KOPT-K1 (cell line): ENCODE measurements around the gene LYPD1.

ENCODE experiments used
- H3K27ac ChIP-seq: fragments of 200-600 bp; sonication (generic); 2 replicates; pipeline ENCODE4 v1.5.1; 2016; ENCODE audit warnings: antibody characterized with exemption, mild to moderate bottlenecking, low read depth, low read length; ENCODE audit not compliant: poor library complexity, severe bottlenecking
- H3K36me3 ChIP-seq: fragments of 200-600 bp; sonication (generic); 2 replicates; pipeline ENCODE4 v1.5.1; 2017; ENCODE audit warnings: antibody characterized with exemption, mild to moderate bottlenecking, low read length, moderate library complexity; ENCODE audit not compliant: insufficient read depth
- H3K9me3 ChIP-seq: fragments of 200-600 bp; sonication (generic); 2 replicates; pipeline ENCODE4 v1.5.1; 2017; ENCODE audit warnings: antibody characterized with exemption, low read length, mild to moderate bottlenecking; ENCODE audit not compliant: insufficient read depth, poor library complexity, severe bottlenecking

LYPD1 gene

GRCh38 chr2:132599556-132599955 is 70.4 kb downstream of the LYPD1 start:
- no peak overlapping the region for H3K27ac ChIP-seq
- no peaks in the 10 kb centered on the region for H3K9me3 ChIP-seq
- no peaks in the 10 kb centered on the region for H3K36me3 ChIP-seq

- no peaks in the 10 kb centered on the region for H3K9me3 ChIP-seq
- no peak overlapping the region for H3K27ac ChIP-seq
- no peaks in the 10 kb centered on the region for H3K36me3 ChIP-seq
These were observed 71.5 kb downstream of the LYPD1 start for GRCh38 chr2:132598536-132598935.

GRCh38 chr2:132597831-132598230 is 72.2 kb downstream of the LYPD1 start:
- Histone ChIP-seq H3K27ac (no peak overlapping the region), H3K9me3 (no peaks in the 10 kb centered on the region), H3K36me3 (no peaks in the 10 kb centered on the region)

GRCh38 chr2:132597166-132597565 is 72.8 kb downstream of the LYPD1 start:
- no peak overlapping the region for H3K27ac ChIP-seq
- no peaks in the 10 kb centered on the region for H3K36me3 ChIP-seq
- no peaks in the 10 kb centered on the region for H3K9me3 ChIP-seq

GRCh38 chr2:132595693-132596092 is 74.3 kb downstream of the LYPD1 start:
- no peaks in the 10 kb centered on the region for H3K36me3 ChIP-seq
- H3K9me3 ChIP-seq = no peaks in the 10 kb centered on the region
- no peak overlapping the region for H3K27ac ChIP-seq

GRCh38 chr2:132595186-132595585 is 74.8 kb downstream of the LYPD1 start:
- H3K36me3 ChIP-seq = no peaks in the 10 kb centered on the region
- no peaks in the 10 kb centered on the region for H3K9me3 ChIP-seq
- no peak overlapping the region for H3K27ac ChIP-seq
